K562 (cell line): Measurements from ENCODE around the gene SLC2A4. TPM values are rescaled to one million over a fixed set of nuclear protein-coding genes. Genes with fewer than 3 reads are reported as not detected.

Experiments used
- ATAC-seq: fragments of 200-7000 bp; cut with Tn5 transposase; 3 replicates; pipeline ENCODE4 v1.9.1; 2020; ENCODE audit warnings: moderate library complexity
- BruUV-seq: library from RNA; stranded (reverse); fragments of 400-500 nt; replicated peaks from 2 replicates; lab custom pipeline; 2021; lab: Mats Ljungman, UMichigan
- CTCF ChIA-PET: fragments of 300-600 bp; formaldehyde crosslinking; extraction: SDS; loops from one replicate; lab custom pipeline; 2021; ENCODE audit warnings: low intra/inter-chr PET ratio; lab: Yijun Ruan, JAX
- POLR2A ChIA-PET: fragments of 300-600, 350-650 bp; sonication (Branson Sonifier 250); formaldehyde crosslinking; extraction: SDS; loops from one replicate; lab custom pipeline; 2021; ENCODE audit warnings: antibody characterized with exemption, inconsistent platforms; lab: Yijun Ruan, JAX
- DNase-seq, 4 experiments: peaks; one replicate each; pipeline versions ENCODE4 v3.0.0 to v3.0.0-alpha.2; 2011 to 2018; ENCODE audit warnings: low spot score in 3 of 4, mixed read lengths in 3 of 4; ENCODE audit errors: extremely low read depth in 1 of 4
- FAIRE-seq: peaks from 2 replicates; lab custom pipeline; 2011; peaks lifted over from hg19 to GRCh38; lab: Jason Lieb, UNC
- H2AFZ ChIP-seq: 2 replicates; pipeline ENCODE4 v1.6.0; 2011; ENCODE audit warnings: low read depth, low read length, control low read depth, inconsistent platforms
- H3K27ac ChIP-seq: fragments of 200-600 bp; 3 replicates; pipeline ENCODE4 v1.8.0; 2011; ENCODE audit warnings: low read depth, mild to moderate bottlenecking, control low read depth, inconsistent platforms, low read length, moderate library complexity, mixed read lengths; ENCODE audit errors: extremely low read depth
- H3K27me3 ChIP-seq, 2 experiments: fragments of 300-600 bp in 1 of 2; 2 replicates in 1 of 2; 3 replicates in 1 of 2; pipeline versions ENCODE4 v1.6.0 to v1.8.0; 2011; ENCODE audit warnings: inconsistent platforms in 2 of 2, low read length in 2 of 2, mild to moderate bottlenecking in 1 of 2, mixed read lengths in 1 of 2, moderate library complexity in 1 of 2; ENCODE audit not compliant: control insufficient read depth in 2 of 2, insufficient read depth in 2 of 2
- H3K36me3 ChIP-seq: fragments of 300-600 bp; 3 replicates; pipeline ENCODE4 v1.8.0; 2011; ENCODE audit warnings: mild to moderate bottlenecking, low read length, inconsistent platforms; ENCODE audit not compliant: control insufficient read depth, insufficient read depth
- H3K4me1 ChIP-seq, 2 experiments: fragments of 200-600 bp in 1 of 2; replicated peaks in 1 of 2; 2 replicates in 1 of 2; 3 replicates in 1 of 2; pipeline versions ENCODE4 v1.5.1 to v1.8.0; 2011; ENCODE audit warnings: inconsistent platforms in 2 of 2, low read length in 2 of 2, mild to moderate bottlenecking in 1 of 2, mixed read lengths in 1 of 2, moderate library complexity in 1 of 2; ENCODE audit not compliant: control insufficient read depth in 2 of 2, insufficient read depth in 2 of 2
- H3K4me2 ChIP-seq: 2 replicates; pipeline ENCODE4 v1.6.1; 2011; ENCODE audit warnings: low read length, control low read depth, inconsistent platforms, mixed read lengths; ENCODE audit not compliant: insufficient read depth
- H3K4me3 ChIP-seq: fragments of 200-600 bp; sonication (generic), shearing (Covaris generic); 2 replicates; pipeline ENCODE4 v1.5.1; 2016; ENCODE audit warnings: control low read depth, inconsistent platforms
- H3K79me2 ChIP-seq: fragments of 200-600 bp; 3 replicates; pipeline ENCODE4 v1.8.0; 2011; ENCODE audit warnings: low read length, inconsistent platforms; ENCODE audit not compliant: control insufficient read depth, insufficient read depth
- H3K9ac ChIP-seq, 2 experiments: 2 replicates each; pipeline versions ENCODE4 v1.6.0 to v1.6.1; 2011; ENCODE audit warnings: low read depth in 2 of 2, low read length in 2 of 2, control low read depth in 1 of 2, inconsistent platforms in 1 of 2, mild to moderate bottlenecking in 1 of 2, mixed read lengths in 1 of 2; ENCODE audit not compliant: insufficient read depth in 1 of 2
- H3K9me1 ChIP-seq: one replicate; pipeline ENCODE4 v1.6.0; 2011; ENCODE audit warnings: inconsistent platforms, mild to moderate bottlenecking, low read length, moderate library complexity; ENCODE audit not compliant: control insufficient read depth, insufficient read depth
- H3K9me3 ChIP-seq: replicated peaks from 2 replicates; pipeline ENCODE4 v1.5.1; 2011; ENCODE audit warnings: low read depth, low read length, inconsistent platforms; ENCODE audit not compliant: control insufficient read depth, insufficient read depth
- H4K20me1 ChIP-seq: replicated peaks from 2 replicates; pipeline ENCODE4 v1.6.1; 2011; ENCODE audit warnings: low read length, inconsistent platforms, mixed read lengths; ENCODE audit not compliant: control insufficient read depth, insufficient read depth
- BCOR ChIP-seq: fragments of 450-650 bp; IDR thresholded peaks from 2 replicates; pipeline ENCODE4 v1.6.1; 2016
- KDM1A ChIP-seq, 2 experiments: fragments of 450-650 bp; IDR thresholded peaks; 2 replicates each; pipeline ENCODE4 v1.6.1; 2016; ENCODE audit warnings: mild to moderate bottlenecking in 2 of 2
- PHF8 ChIP-seq: fragments of 200-600 bp; sonication (generic); IDR thresholded peaks from 2 replicates; pipeline ENCODE4 v1.6.1; 2012; ENCODE audit warnings: mixed run types, mild to moderate bottlenecking, inconsistent platforms, low read length, moderate library complexity, borderline replicate concordance
- SMAD3 ChIP-seq: fragments of 450-650 bp; formaldehyde crosslinking; conservative IDR thresholded peaks from 2 replicates; pipeline ENCODE4 v1.4.0; 2020; ENCODE audit warnings: mild to moderate bottlenecking
- TGIF2 ChIP-seq: sonication (generic); formaldehyde crosslinking; IDR thresholded peaks from 2 replicates; pipeline ENCODE4 v1.8.1; 2022; ENCODE audit warnings: mild to moderate bottlenecking, missing genetic modification reagents, moderate library complexity
- ZNF3 ChIP-seq: fragments of 250-450 bp; sonication (Bioruptor Pico); IDR thresholded peaks from 2 replicates; pipeline ENCODE4 v1.5.0; 2021; ENCODE audit warnings: mild to moderate bottlenecking, moderate library complexity
- ZNF384 ChIP-seq: IDR thresholded peaks from 2 replicates; pipeline ENCODE4 v1.6.1; 2012; ENCODE audit warnings: low read depth, low read length, improper control_type of control experiment
- WGBS: fragments of 100-300 bp; shearing (Covaris generic); methylation state at CpG from one replicate; pipeline ENCODE4 v1.1.6; 2016; ENCODE audit warnings: low coverage, mixed read lengths; ENCODE audit not compliant: insufficient coverage; ENCODE audit errors: missing lambda C conversion rate; 5-methylcytosine and 5-hydroxymethylcytosine counted together
- in situ Hi-C: fragments of 300-500 bp; cut with MboI; formaldehyde crosslinking; loops from 4 replicates; pipeline ENCODE4 v1.15.0; 2018; ENCODE audit warnings: inconsistent platforms, mixed read lengths
- intact Hi-C: fragments of 100-400 bp; cut with micrococcal nuclease; formaldehyde crosslinking; loops from 2 replicates; pipeline ENCODE4 v1.14.2; 2022
- polyA plus RNA-seq, 8 experiments: library from polyadenylated mRNA; depleted of rRNA in 4 of 8; stranded (reverse) in 5 of 8; unstranded in 3 of 8; fragments of >200 nt; fragmentation: Nextera tagmentation in 2 of 8; fragmentation: Illumina TruSeq in 1 of 8; extraction: Ambion mirVana in 2 of 8; extraction: Trizol in 1 of 8; gene quantifications; 2 replicates each; pipeline versions ENCODE4 v1.2.1 to v1.2.3, GENCODE V29; 2011 to 2014; ENCODE audit warnings: inconsistent platforms in 1 of 8, missing spikeins in 1 of 8
- total RNA-seq, 7 experiments: library from RNA; depleted of rRNA in 6 of 7; stranded (reverse); fragments of >200 nt in 6 of 7; fragmentation: Illumina TruSeq in 2 of 7; extraction: Trizol in 2 of 7; gene quantifications; 2 replicates each; pipeline versions ENCODE4 v1.2.1 to v1.2.3, GENCODE V29; 2011 to 2021; ENCODE audit warnings: low replicate concordance in 1 of 7
- TF ChIP-seq, protein P1 (sequence below), 2 experiments: fragments of 200-800 bp in 1 of 2; sonication (Bioruptor generic) in 1 of 2; sonication (generic) in 1 of 2; formaldehyde crosslinking in 1 of 2; IDR thresholded peaks in 1 of 2; conservative IDR thresholded peaks in 1 of 2; 2 replicates each; pipeline versions ENCODE4 v1.5.0 to v1.6.1; 2016 to 2020; ENCODE audit warnings: missing compliant biosample characterization in 1 of 2, missing genetic modification characterization in 1 of 2, missing genetic modification reagents in 1 of 2
- TF ChIP-seq, protein P2 (sequence below): IDR thresholded peaks from 3 replicates; pipeline ENCODE4 v1.6.1; 2011; ENCODE audit warnings: borderline replicate concordance, mild to moderate bottlenecking, moderate library complexity; ENCODE audit not compliant: insufficient read length; ENCODE audit errors: extremely low read depth
- TF ChIP-seq, protein P3 (sequence below): fragments of 200-800 bp; sonication (Bioruptor generic); IDR thresholded peaks from 2 replicates; pipeline ENCODE4 v1.6.1; 2017; ENCODE audit warnings: missing genetic modification characterization, missing compliant biosample characterization
- TF ChIP-seq, protein P4 (sequence below): sonication (generic); formaldehyde crosslinking; IDR thresholded peaks from 2 replicates; pipeline ENCODE4 v1.8.1; 2023; ENCODE audit warnings: mild to moderate bottlenecking, missing genetic modification reagents

SLC2A4 gene
- total and polyA plus RNA-seq, 9 of the 15 experiments (the other 6 are each of a cell fraction or from before 2014, with no cell fraction given), result 0.74 to 3.5 (median 1.6) TPM

DNA sequence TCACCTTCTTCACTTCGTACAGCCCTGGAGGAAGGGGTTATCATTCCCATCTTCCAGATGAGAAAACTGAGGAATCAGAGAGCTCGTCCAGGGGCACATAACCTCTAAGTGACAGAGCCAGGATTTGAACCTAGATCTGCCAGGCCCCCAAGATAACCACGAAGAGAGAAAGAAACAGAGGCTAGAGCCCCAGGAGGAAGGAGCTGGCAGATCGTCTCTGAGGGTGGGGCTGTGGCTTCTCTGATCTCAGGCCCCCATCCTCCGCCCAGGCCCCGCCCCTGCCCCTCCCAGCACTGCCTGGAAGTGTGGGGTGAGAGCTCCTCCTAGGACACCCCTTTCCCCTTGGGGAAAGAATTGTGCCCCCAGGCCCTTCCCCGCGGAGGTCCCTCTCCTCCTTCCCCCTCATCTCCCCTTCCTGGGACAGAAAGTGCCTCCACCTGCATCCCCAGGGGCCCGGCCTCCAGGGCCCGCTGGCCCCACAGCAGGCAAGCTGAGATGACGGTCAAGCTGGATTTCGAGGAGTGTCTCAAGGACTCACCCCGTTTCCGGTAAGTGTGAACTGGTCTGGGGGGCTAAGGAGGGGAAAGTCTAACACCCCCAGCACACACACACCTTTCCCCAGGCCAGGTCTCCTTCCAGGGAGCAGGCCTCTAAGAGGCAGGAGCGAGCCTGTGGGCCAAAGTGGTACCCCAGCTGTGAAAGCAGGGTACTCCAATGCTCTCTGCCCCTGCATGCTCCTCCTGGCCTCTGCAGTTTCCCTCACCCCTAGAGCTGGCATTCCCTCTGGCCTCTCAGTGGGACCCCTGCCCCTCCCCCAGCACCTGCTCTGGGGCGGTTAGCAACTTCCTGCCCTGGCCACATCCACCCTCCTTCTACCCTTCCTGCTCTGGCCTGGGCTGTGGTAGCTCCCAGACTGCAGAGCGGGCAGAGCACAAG is 55.0 kb downstream of the SLC2A4 start, which contains the start of gene ACAP1:
TSS of gene ACAP1 (plus strand) at position 290 of the 936 bp plus-strand sequence. CDS start at position 496, 206 bp downstream.
- peak within 1 kb of the TSS; percentile 72 for H2AFZ ChIP-seq
- H3K9me3 ChIP-seq, result no peaks in the 10 kb centered on the region
- no peaks in the 10 kb centered on the region for H3K79me2 ChIP-seq
- POLR2A ChIA-PET, result interaction anchor here (0.7 to 2.8 kb wide), 8 partner anchors 8 to 249 kb away, joined by 3 to 15 read pairs (median 3); no protein-coding TSS in a partner anchor
- H3K4me3 ChIP-seq, result 0 out of 2 replicates have a peak within 1 kb of the TSS, but pooled peaks have one; percentile 15
- no peaks in the 10 kb centered on the region for H3K36me3 ChIP-seq
- in situ Hi-C loops (loop anchor here (10.0 kb wide), 1 partner anchor 292 kb away; the partner anchor contains the start of gene SLC16A11), intact Hi-C loops (no loop called here)
- peak; percentile 93 for ATAC-seq
- CTCF ChIA-PET, result no interaction called here
- H3K9ac ChIP-seq, result peak within 1 kb of the TSS in 1 of 2 experiments; percentile 82; a peak in 2 of 4 replicates
- WGBS, result 45% methylated on average over 10 of the region's 17 CpGs
- peak within 1 kb of the TSS; percentile 55 for H3K4me2 ChIP-seq
- DNase-seq, result peak; percentile 44 to 68 (median 50)
- peaks cover 11 to 28% of the 10 kb centered on the region in 2 experiments for H3K4me1 ChIP-seq
- no peak for FAIRE-seq
- H3K27ac ChIP-seq, result peak within 1 kb of the TSS; percentile 30; the same call in 1 of the 3 replicates
- BruUV-seq, result no TSS peak
- no peaks in the 10 kb centered on the region for H4K20me1 ChIP-seq
- H3K9me1 ChIP-seq, result no peaks in the 10 kb centered on the region
- no peaks in the 10 kb centered on the region for H3K27me3 ChIP-seq
- TF ChIP-seq KDM1A (IDR thresholded peaks at IDR 0.05), result peak in 1 of 2 experiments; percentile 28; a peak in 1 of 4 replicates
- TF ChIP-seq ZNF384, result no peak
- TF ChIP-seq PHF8, result no peak
- TF ChIP-seq, protein P1, sequence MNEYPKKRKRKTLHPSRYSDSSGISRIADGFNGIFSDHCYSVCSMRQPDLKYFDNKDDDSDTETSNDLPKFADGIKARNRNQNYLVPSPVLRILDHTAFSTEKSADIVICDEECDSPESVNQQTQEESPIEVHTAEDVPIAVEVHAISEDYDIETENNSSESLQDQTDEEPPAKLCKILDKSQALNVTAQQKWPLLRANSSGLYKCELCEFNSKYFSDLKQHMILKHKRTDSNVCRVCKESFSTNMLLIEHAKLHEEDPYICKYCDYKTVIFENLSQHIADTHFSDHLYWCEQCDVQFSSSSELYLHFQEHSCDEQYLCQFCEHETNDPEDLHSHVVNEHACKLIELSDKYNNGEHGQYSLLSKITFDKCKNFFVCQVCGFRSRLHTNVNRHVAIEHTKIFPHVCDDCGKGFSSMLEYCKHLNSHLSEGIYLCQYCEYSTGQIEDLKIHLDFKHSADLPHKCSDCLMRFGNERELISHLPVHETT (CRISPR knock-in tag; conservative IDR thresholded peaks at IDR 0.05 in 1 of 2, IDR thresholded peaks at IDR 0.05 in 1 of 2), result no peak
- no peak for TF ChIP-seq ZNF3 (CRISPR knock-in tag)
- TF ChIP-seq, protein P2, sequence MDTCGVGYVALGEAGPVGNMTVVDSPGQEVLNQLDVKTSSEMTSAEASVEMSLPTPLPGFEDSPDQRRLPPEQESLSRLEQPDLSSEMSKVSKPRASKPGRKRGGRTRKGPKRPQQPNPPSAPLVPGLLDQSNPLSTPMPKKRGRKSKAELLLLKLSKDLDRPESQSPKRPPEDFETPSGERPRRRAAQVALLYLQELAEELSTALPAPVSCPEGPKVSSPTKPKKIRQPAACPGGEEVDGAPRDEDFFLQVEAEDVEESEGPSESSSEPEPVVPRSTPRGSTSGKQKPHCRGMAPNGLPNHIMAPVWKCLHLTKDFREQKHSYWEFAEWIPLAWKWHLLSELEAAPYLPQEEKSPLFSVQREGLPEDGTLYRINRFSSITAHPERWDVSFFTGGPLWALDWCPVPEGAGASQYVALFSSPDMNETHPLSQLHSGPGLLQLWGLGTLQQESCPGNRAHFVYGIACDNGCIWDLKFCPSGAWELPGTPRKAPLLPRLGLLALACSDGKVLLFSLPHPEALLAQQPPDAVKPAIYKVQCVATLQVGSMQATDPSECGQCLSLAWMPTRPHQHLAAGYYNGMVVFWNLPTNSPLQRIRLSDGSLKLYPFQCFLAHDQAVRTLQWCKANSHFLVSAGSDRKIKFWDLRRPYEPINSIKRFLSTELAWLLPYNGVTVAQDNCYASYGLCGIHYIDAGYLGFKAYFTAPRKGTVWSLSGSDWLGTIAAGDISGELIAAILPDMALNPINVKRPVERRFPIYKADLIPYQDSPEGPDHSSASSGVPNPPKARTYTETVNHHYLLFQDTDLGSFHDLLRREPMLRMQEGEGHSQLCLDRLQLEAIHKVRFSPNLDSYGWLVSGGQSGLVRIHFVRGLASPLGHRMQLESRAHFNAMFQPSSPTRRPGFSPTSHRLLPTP, result no peak
- TF ChIP-seq, protein P3, sequence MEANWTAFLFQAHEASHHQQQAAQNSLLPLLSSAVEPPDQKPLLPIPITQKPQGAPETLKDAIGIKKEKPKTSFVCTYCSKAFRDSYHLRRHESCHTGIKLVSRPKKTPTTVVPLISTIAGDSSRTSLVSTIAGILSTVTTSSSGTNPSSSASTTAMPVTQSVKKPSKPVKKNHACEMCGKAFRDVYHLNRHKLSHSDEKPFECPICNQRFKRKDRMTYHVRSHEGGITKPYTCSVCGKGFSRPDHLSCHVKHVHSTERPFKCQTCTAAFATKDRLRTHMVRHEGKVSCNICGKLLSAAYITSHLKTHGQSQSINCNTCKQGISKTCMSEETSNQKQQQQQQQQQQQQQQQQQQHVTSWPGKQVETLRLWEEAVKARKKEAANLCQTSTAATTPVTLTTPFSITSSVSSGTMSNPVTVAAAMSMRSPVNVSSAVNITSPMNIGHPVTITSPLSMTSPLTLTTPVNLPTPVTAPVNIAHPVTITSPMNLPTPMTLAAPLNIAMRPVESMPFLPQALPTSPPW (CRISPR knock-in tag), result peak; percentile 51; the same call in 1 of the 2 replicates
- TF ChIP-seq BCOR, result peak; percentile 23; the same call in 1 of the 2 replicates
- TF ChIP-seq, protein P4, sequence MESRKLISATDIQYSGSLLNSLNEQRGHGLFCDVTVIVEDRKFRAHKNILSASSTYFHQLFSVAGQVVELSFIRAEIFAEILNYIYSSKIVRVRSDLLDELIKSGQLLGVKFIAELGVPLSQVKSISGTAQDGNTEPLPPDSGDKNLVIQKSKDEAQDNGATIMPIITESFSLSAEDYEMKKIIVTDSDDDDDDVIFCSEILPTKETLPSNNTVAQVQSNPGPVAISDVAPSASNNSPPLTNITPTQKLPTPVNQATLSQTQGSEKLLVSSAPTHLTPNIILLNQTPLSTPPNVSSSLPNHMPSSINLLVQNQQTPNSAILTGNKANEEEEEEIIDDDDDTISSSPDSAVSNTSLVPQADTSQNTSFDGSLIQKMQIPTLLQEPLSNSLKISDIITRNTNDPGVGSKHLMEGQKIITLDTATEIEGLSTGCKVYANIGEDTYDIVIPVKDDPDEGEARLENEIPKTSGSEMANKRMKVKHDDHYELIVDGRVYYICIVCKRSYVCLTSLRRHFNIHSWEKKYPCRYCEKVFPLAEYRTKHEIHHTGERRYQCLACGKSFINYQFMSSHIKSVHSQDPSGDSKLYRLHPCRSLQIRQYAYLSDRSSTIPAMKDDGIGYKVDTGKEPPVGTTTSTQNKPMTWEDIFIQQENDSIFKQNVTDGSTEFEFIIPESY, result no peak
- TF ChIP-seq TGIF2, result no peak
- TF ChIP-seq SMAD3, result no peak
